Hematopoietic multipotent progenitor cell treated with erythropoietin and hydrocortisone succinate and interleukin-3 and kit ligand, for 8 days (in vitro differentiated cells): Measurements from ENCODE around the gene TTLL11.
A peak's percentile ranks its signal among the peaks of the same experiment; 100 is the strongest.
"Not testable (repeated sequence)": the region's sequence is repeated elsewhere in the genome, so short reads cannot be mapped to it uniquely, and the experiment has no call there.

Source experiments
- DNase-seq: peaks from one replicate; pipeline ENCODE4 v3.0.0-alpha.2; 2015

Gene TTLL11

DNA sequence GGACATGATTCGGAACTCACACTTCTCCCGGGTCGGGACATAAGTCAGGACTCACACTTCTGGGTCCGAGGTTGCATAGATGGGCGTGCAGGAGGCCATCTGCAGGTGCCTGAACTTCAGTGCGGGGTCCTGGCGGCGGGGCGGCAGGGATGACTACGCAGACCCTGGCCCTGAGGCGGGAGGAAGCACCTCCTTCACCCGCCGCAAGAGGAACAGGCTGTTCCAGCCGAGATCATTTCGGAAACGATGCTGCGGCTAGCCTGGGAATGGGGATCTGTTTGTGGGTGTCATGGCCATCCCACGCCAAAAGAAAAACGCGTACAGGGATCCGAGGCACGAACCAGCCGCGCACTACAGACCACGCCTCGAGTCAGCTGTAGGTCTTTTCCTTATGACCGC is 196.6 kb downstream of the TTLL11 start:
- no peak for DNase-seq

GRCh38 chr9:121895818-121896544 is 197.1 kb downstream of the TTLL11 start:
- peak; percentile 46 for DNase-seq

- DNase-seq = no peak
Observed at GRCh38 chr9:121895358-121895757, 197.8 kb downstream of the TTLL11 start.

DNA sequence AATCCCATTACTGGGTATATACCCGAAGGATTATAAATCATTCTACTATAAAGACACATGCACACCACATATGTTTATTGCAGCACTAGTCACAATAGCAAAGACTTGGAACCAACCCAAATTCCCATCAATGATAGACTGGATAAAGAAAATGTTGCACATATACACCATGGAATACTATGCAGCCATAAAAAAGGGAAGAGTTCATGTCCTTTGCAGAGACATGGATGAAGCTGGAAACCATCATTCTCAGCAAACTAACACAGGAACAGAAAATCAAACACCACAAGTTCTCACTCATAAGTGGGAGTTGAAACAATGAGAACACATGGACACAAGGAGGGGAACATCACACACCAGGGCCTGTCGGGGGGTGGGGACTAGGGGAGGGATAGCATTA is 198.7 kb downstream of the TTLL11 start:
- DNase-seq = not testable (repeated sequence)

DNA sequence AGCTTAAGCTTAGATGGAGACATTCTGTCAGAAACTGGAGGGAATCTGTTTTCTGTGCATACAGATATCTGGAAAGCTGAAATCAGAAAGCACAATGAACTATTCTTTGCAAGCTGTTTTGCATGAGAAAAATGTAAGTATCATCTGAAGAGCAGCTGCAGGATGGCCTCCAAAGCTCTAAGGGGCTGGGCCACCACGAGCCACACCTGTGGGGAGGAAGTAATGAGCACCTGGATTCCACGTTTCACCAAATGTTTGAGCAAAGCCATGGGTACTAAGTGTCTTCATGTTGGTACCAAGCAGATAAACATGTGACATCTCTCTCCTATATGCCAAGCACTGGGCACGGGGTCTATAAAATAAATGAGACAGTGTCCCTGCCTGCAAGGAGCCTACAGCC is 199.3 kb downstream of the TTLL11 start:
- no peak for DNase-seq

DNA sequence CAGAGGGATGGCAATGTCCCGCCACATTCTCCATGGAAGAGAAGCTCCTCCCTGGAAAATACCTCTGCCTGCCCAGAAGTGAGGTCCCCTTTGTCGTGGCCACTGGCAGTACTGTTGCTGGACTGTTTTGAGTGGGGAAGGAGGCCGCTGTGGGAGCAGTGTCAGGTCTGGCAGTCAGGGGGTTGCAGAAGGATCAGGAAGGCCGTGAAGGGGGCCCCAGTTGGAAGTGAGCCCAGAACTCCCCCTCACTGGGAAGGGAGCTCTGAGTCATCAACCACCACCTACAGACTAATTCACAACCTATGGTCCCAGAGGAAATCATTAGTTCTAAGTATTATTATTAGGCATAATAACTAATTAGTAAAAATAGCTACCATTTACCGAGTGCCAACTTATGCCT is 200.4 kb downstream of the TTLL11 start:
- DNase-seq = no peak

GRCh38 chr9:121890746-121891145 is 202.4 kb downstream of the TTLL11 start:
- DNase-seq = no peak

- no peak for DNase-seq
Observed at GRCh38 chr9:121889990-121890563, 203.0 kb downstream of the TTLL11 start.

GRCh38 chr9:121888438-121888775 is 204.7 kb downstream of the TTLL11 start:
- DNase-seq = no peak

DNA sequence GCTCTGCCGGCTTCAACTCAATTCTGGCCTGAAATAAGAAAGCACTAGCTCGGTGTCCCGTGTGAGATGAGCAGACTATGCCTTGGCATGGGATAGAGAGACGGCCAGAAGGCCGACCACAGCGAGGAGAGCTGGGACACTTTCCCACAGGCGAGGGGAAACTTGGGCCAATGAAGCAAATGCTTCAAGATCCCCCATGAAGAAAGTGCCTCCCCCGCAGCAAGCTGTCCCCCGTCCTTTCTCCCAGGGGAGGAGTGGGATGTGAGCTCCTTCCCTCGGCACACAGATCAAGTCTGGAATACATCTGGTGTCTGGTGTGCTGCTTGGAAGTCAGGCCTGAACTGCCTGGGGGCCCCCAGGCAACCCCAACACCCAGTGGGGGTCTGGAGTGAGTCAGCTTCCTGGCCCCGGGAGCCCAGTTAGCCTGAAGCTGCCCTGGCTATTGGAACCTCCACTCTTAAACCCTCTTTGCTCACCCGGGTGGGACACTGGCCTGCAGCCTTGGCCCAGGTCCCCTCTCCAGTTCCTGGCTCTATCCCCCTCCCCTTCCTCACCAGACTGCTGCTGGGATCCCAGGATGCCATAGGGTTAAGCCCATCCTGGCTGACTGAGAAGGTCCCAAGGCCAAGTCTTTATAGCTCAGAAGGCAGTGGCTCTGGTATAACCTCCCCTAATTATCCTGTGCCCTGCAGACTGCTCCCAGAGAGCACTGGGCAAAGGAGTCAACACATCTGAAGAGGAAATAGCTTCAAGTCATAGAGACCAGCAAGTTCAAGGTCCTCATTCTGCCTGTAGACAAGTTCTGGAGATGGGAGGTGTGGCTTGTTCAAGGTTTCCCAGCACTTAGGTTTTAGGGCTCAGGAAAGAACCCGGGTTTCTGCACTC is 205.3 kb downstream of the TTLL11 start:
- no peak for DNase-seq

DNA sequence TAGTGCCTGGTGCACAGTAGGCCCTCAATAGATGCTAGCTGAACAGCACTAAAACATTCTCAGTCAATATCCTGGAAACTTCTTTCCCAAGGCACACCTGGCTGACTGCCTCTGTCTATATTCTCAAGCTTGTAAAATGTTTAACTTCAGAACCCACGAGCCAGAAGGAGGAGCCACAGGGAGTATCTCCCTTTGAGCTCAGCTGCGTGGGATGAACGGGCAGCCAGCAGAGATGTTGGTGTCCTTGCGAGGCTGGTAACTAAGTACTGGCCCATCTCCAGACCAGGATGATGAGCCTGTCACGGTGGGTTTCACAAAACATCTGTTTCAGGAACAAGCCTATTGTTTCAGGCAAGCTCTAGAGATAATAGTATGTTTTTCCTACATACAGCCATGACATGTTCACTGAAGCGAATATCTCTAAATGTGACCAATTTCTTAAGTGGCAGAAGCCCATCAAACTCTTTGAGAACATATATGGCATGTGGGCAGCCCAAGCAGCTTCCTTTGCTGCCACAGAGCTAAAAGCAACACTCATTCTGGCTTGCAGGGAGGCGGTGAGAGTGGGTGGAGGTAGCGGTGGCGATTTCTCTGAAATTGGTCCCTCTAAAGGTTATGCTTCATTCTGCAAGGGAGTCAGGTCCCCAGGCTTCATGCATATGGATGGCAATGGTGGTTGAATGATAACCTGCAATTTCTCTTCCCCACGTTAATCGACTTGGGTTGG is 206.2 kb downstream of the TTLL11 start:
- no peak for DNase-seq

GRCh38 chr9:121885345-121885901 is 207.7 kb downstream of the TTLL11 start:
- DNase-seq = no peak

DNA sequence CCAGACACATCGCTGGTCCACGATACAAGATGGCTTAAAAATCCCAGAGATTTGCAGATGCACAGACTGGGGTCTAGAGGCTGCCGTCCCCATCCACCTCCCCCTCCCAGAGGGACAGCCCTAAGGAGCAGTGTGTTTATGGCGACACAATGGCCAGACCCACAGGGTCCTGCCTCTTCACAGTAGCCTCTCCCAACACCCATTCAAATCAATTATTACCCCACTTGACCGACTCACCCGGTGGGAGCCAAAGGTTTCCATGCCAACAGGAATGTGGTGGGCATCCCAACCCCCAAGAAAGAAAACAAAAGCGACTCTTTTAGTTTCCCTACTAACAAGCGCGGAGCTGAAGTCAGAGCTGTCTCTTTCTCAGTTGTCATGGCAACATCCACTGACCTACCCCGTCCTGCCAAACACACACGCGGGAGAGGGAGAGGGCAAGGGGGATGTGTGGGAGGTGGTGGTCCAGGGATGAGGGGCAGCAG is 209.0 kb downstream of the TTLL11 start:
- no peak for DNase-seq

GRCh38 chr9:121883281-121884056 is 209.6 kb downstream of the TTLL11 start:
- no peak for DNase-seq

DNA sequence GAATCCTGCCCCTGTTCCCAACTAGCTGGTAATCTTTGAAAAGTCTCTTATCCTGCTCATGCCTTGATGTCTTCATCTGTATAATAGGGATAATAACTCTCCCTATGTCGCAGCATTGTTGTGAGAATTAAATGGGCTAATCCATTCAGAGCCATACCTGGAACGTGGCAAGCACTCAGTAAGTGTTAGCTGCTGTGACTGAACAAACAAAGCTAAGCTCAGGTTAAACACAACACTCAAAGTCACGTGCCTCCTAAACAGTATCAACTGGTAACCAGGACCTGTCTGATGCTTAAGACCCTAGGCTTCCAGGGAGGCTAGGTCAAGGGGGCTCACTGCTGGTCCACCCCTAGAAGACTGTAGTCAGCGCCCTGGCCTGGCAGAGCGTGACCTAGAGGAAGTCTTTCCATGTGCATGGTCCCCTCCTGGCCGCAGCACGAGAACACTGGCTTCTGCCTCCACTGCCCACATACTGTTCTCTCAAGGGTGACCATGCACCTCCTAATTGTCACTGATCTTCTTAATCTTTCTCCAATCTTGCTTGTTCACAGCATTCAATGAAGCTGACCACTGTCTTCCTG is 211.1 kb downstream of the TTLL11 start:
- no peak for DNase-seq

DNA sequence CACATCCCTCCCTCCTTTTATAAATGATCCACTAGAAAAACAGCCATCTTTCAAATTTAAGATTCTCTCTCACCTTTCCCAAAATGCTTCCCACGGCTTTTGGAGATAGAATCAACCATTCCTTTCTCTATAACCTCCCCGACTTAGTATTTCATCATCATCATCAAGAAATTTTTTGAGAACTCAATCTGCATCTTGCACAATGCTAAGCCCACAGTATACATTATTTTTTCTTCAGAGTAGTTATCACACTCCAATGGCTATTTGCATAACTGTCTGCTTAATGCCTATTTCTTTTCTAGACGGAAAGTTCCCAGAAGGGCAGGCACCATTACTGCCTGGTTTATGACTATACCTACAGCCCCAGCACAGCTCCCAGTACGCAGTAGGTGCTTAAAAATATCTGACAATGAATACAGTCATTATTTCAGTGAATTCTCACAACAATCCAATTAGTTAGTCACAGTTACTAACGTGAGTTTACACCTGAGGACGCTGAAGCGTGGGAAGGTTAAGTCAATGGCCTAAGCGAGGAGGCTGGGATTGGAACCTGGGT is 212.7 kb downstream of the TTLL11 start:
- DNase-seq = no peak

DNA sequence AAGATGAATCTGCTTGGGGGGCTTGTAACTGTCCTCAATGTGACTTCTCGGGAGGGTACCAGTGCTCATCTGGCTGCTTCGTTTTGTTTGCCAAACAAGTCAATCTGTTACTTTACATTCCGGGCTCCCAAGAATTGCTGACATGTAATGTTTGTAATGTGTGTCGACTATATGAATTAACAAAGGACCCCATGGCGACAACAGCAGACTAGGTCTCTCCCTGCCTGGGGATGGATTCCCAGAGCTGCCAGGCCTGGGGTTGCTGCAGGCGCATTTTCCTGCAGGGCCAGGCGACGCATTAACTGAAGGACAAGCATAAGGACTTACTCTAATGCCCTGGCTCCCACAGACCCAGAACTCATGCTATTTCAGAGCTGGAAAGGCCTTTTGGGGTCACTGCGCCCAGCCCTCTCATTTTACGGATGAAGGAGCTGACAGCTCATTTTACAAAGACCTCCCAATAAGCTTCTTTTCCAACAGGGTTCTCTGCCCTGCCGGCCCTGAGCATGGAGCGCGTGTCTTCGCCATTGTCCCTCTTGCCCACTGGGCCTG is 214.8 kb downstream of the TTLL11 start:
- no peak for DNase-seq

DNA sequence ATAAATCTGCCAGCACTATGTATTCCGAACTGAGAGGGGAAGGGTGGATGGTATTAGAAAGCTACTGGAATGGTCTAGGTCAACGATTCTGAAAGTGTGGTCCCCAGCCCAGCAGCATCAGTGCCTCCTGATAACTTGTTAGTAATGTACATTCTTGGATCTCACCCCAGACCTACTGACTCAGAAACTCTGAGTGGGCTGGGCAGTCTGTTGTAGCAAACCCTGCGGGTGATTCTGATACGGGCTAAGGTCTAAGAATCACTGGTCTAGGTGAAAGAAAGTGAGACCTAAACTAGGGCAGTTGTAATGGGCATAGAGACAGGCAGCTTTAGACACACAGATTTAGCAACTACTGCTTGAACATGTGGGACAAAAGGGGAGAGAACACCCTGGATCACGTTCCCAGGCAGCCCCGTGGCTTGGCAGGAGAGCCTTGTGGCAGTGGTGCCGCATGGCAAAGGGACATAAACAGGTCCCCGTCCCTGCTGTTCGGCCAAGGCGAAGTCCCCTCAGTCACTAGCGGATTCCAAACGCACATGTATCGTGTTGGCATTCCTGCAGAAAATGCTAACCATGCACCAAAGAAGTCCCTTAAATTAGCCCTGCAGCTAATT is 216.3 kb downstream of the TTLL11 start:
- DNase-seq = no peak

DNA sequence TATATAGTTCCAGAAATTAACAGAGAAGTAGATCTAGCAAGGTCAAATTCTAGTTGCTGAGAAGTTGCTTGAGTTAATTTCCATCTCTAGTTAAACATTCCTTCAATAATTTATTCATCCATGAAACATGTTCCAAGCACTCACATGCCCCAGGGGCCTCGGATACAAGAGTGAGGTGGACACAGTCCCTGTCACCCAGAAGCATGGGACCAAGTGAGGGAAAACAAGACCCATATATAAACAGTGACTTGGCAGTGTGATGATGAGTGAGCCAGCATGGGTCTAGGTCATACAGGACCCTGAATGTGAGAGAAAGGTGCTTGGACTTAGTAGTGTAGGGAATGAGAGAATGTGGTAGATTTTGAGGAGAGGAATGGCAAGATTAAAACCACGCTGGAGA is 216.9 kb downstream of the TTLL11 start:
- no peak for DNase-seq

DNA sequence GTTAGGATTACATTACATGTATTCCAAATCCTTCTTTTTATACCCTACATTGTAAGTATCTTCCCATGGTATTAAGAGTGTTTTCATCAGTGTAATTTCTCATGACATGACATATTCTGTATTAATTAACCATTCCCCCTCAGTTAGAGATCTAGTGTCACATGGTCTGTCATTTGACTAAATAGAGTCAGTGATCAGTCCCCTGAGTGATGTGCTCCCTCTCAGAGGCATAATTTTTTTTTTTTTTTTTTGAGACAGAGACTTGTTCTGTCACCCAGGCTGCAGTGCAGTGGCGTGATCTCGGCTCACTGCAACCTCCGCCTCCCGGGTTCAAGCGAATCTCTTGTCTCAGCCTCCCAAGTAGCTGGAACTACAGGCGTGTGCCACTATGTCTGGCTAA is 218.6 kb downstream of the TTLL11 start:
- no peak for DNase-seq
